ENCODE data around the gene AFMID. TPM values are rescaled to one million over a fixed set of nuclear protein-coding genes. Genes with fewer than 3 reads are reported as not detected.

AFMID gene
- polyA plus RNA-seq, 3 donors, result 7.1 to 45.7 (median 14.2) TPM

GRCh38 chr17:78223061-78223460, 35.9 kb downstream of the AFMID start:
- WGBS (ENCODE audit: insufficient coverage), result 0% methylated on average over 1 of the region's 4 CpGs
- peaks cover 24% of the 10 kb centered on the region for H3K79me2 ChIP-seq (ENCODE audit: insufficient read depth, low read length)
- no peak for DNase-seq
- peak overlapping the region in 2 of 7 donors; percentile 6 to 76 for H3K27ac Mint-ChIP-seq
- H3K36me3 Mint-ChIP-seq, result peaks cover 44 to 73% of the 10 kb centered on the region in 2 donors
- intact Hi-C loops (cut with micrococcal nuclease), result no loop called here
- peaks cover 10 to 21% (median 17%) of the 10 kb centered on the region in 3 donors for H3K27me3 Mint-ChIP-seq (ENCODE audit: low read depth in 3 of 3)
- no peak overlapping the region for H3K4me2 ChIP-seq (replicated peaks; ENCODE audit: extremely low read depth, low read length, poor library complexity, severe bottlenecking)
- TF ChIP-seq CTCF (IDR thresholded peaks at IDR 0.05), result no peak
- H3K4me3 Mint-ChIP-seq, result no peak overlapping the region
- no peak overlapping the region for H3K4me3 ChIP-seq (replicated peaks in 1 of 3; ENCODE audit: low read depth in 2 of 3, low read length in 3 of 3)
- no peak overlapping the region for H2AFZ ChIP-seq (ENCODE audit: insufficient read depth, low read depth, low read length, poor library complexity, severe bottlenecking)
- no peaks in the 10 kb centered on the region for H3K9me3 Mint-ChIP-seq
- peaks cover 36 to 68% of the 10 kb centered on the region in 2 donors for H3K36me3 ChIP-seq (replicated peaks in 1 of 2; ENCODE audit: control insufficient read depth in 1 of 2, insufficient read depth in 2 of 2, low read length in 2 of 2)
- H3K9me3 ChIP-seq (replicated peaks in 1 of 2; ENCODE audit: control insufficient read depth in 1 of 2, insufficient read depth in 1 of 2, low read length in 2 of 2), result no peaks in the 10 kb centered on the region
- peaks cover 0 to 19% of the 10 kb centered on the region in 2 donors for H3K27me3 ChIP-seq (ENCODE audit: control insufficient read depth in 2 of 2, insufficient read depth in 2 of 2, low read length in 2 of 2)
- H3K4me1 ChIP-seq (ENCODE audit: control insufficient read depth in 1 of 2, insufficient read depth in 2 of 2, low read length in 2 of 2), result peaks cover 13 to 14% of the 10 kb centered on the region in 2 donors
- no peak overlapping the region for H3K27ac ChIP-seq (ENCODE audit: low read depth in 1 of 2, low read length in 2 of 2)
- H3K4me1 Mint-ChIP-seq, result peaks cover 18% of the 10 kb centered on the region
- H4K20me1 ChIP-seq (ENCODE audit: insufficient read depth, low read length), result no peaks in the 10 kb centered on the region
- H3K9ac ChIP-seq (ENCODE audit: insufficient read depth, low read length, poor library complexity, severe bottlenecking), result no peak overlapping the region

- intact Hi-C loops (cut with micrococcal nuclease), result no loop called here
- H3K4me2 ChIP-seq (replicated peaks; ENCODE audit: extremely low read depth, low read length, poor library complexity, severe bottlenecking), result no peak overlapping the region
- 100% methylated on average over 2 of the region's 3 CpGs for WGBS (ENCODE audit: insufficient coverage)
- peaks cover 18% of the 10 kb centered on the region for H3K79me2 ChIP-seq (ENCODE audit: insufficient read depth, low read length)
- H3K27ac ChIP-seq (ENCODE audit: low read depth in 1 of 2, low read length in 2 of 2), result no peak overlapping the region
- H3K27me3 ChIP-seq (ENCODE audit: control insufficient read depth in 2 of 2, insufficient read depth in 2 of 2, low read length in 2 of 2), result peaks cover 0 to 19% of the 10 kb centered on the region in 2 donors
- TF ChIP-seq CTCF (IDR thresholded peaks at IDR 0.05), result no peak
- H3K9ac ChIP-seq (ENCODE audit: insufficient read depth, low read length, poor library complexity, severe bottlenecking), result no peak overlapping the region
- no peak overlapping the region for H2AFZ ChIP-seq (ENCODE audit: insufficient read depth, low read depth, low read length, poor library complexity, severe bottlenecking)
- peaks cover 18% of the 10 kb centered on the region for H3K4me1 Mint-ChIP-seq
- no peak overlapping the region for H3K4me3 ChIP-seq (replicated peaks in 1 of 3; ENCODE audit: low read depth in 2 of 3, low read length in 3 of 3)
- peak overlapping the region in 1 of 7 donors; percentile 76 for H3K27ac Mint-ChIP-seq
- H3K27me3 Mint-ChIP-seq (ENCODE audit: low read depth in 3 of 3), result peaks cover 16 to 28% (median 23%) of the 10 kb centered on the region in 3 donors
- no peak overlapping the region for H3K4me3 Mint-ChIP-seq
- peaks cover 44 to 69% of the 10 kb centered on the region in 2 donors for H3K36me3 Mint-ChIP-seq
- no peaks in the 10 kb centered on the region for H3K9me3 Mint-ChIP-seq
- no peaks in the 10 kb centered on the region for H4K20me1 ChIP-seq (ENCODE audit: insufficient read depth, low read length)
- no peak for DNase-seq
- H3K4me1 ChIP-seq (ENCODE audit: control insufficient read depth in 1 of 2, insufficient read depth in 2 of 2, low read length in 2 of 2), result peaks cover 13 to 14% of the 10 kb centered on the region in 2 donors
- peaks cover 36 to 63% of the 10 kb centered on the region in 2 donors for H3K36me3 ChIP-seq (replicated peaks in 1 of 2; ENCODE audit: control insufficient read depth in 1 of 2, insufficient read depth in 2 of 2, low read length in 2 of 2)
- H3K9me3 ChIP-seq (replicated peaks in 1 of 2; ENCODE audit: control insufficient read depth in 1 of 2, insufficient read depth in 1 of 2, low read length in 2 of 2), result no peaks in the 10 kb centered on the region
Observed at GRCh38 chr17:78223765-78224164, 36.6 kb downstream of the AFMID start.
